Endometrium (tissue), 2 donors: ENCODE data around the gene DNAJC13.
"Not testable (repeated sequence)": the region's sequence is repeated elsewhere in the genome, so short reads cannot be mapped to it uniquely, and the experiment has no call there.

Source experiments
- FAIRE-seq: peaks from 2 replicates; lab custom pipeline; 2012; peaks lifted over from hg19 to GRCh38; lab: Jason Lieb, UNC
- donor health status: control.
- donor health status: control.

The DNAJC13 gene, protein sequence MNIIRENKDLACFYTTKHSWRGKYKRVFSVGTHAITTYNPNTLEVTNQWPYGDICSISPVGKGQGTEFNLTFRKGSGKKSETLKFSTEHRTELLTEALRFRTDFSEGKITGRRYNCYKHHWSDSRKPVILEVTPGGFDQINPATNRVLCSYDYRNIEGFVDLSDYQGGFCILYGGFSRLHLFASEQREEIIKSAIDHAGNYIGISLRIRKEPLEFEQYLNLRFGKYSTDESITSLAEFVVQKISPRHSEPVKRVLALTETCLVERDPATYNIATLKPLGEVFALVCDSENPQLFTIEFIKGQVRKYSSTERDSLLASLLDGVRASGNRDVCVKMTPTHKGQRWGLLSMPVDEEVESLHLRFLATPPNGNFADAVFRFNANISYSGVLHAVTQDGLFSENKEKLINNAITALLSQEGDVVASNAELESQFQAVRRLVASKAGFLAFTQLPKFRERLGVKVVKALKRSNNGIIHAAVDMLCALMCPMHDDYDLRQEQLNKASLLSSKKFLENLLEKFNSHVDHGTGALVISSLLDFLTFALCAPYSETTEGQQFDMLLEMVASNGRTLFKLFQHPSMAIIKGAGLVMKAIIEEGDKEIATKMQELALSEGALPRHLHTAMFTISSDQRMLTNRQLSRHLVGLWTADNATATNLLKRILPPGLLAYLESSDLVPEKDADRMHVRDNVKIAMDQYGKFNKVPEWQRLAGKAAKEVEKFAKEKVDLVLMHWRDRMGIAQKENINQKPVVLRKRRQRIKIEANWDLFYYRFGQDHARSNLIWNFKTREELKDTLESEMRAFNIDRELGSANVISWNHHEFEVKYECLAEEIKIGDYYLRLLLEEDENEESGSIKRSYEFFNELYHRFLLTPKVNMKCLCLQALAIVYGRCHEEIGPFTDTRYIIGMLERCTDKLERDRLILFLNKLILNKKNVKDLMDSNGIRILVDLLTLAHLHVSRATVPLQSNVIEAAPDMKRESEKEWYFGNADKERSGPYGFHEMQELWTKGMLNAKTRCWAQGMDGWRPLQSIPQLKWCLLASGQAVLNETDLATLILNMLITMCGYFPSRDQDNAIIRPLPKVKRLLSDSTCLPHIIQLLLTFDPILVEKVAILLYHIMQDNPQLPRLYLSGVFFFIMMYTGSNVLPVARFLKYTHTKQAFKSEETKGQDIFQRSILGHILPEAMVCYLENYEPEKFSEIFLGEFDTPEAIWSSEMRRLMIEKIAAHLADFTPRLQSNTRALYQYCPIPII (N-terminal part only)

GRCh38 chr3:132416807-132417694 is at the start of gene DNAJC13:
Gene DNAJC13 (plus strand): TSS chr3:132417502. CDS start chr3:132434551, 17,049 bp downstream.
- no peak for FAIRE-seq

DNA sequence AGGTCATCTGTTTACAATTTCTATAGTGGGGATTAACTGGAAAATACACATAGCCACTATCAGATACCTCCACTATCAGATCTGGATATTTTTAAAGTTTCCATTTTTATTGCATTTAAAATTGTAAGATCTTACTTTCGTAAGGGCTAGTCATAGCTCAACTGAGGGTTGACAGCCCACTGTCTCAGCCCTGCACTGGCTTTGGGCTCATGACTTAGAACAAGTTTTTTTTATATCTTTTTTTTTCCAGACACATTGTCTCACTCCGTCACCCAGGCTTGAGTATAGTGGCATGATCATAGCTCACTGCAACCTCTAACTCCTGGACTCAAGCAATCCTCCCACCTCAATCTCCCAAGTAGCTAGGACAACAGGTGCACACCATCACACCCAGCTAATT is 48.8 kb upstream of the DNAJC13 start:
- no peak for FAIRE-seq

DNA sequence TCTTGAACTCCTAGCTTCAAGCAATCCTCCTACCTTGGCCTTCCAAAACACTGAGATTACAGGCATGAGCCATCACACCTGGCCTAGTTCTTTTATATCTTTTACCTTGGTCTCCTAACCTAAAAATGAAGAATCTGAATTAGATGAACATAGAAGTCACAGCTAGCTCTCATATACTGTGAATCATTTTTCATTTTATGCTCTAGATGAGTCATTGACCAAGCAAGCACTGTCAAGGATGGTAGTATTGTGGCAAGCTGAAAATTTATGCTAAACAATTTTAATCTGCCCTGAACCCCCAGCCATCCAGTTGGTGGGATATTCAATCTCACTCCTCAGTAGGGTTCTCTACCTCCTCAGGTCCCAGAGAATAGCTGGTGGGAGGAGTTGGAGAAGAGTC is 48.3 kb upstream of the DNAJC13 start:
- no peak for FAIRE-seq

DNA sequence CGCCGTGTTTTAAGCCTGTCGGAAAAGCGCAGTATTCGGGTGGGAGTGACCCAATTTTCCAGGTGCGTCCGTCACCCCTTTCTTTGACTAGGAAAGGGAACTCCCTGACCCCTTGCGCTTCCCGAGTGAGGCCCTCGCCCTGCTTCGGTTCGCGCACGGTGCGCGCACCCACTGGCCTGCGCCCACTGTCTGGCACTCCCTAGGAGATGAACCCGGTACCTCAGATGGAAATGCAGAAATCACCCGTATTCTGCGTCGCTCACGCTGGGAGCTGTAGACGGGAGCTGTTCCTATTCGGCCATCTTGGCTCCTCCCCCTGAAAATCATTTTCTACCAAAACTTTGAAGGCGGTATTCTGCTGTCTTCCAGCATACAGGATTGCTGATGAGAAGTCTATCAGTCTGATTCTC is 40.4 kb upstream of the DNAJC13 start:
- not testable (repeated sequence) for FAIRE-seq

- no peak for FAIRE-seq
These were observed 39.1 kb upstream of the DNAJC13 start for GRCh38 chr3:132378048-132378762.

- FAIRE-seq, result no peak
These were observed 38.5 kb upstream of the DNAJC13 start for GRCh38 chr3:132378846-132379245.

GRCh38 chr3:132380920-132381319 is 36.4 kb upstream of the DNAJC13 start:
- no peak for FAIRE-seq

DNA sequence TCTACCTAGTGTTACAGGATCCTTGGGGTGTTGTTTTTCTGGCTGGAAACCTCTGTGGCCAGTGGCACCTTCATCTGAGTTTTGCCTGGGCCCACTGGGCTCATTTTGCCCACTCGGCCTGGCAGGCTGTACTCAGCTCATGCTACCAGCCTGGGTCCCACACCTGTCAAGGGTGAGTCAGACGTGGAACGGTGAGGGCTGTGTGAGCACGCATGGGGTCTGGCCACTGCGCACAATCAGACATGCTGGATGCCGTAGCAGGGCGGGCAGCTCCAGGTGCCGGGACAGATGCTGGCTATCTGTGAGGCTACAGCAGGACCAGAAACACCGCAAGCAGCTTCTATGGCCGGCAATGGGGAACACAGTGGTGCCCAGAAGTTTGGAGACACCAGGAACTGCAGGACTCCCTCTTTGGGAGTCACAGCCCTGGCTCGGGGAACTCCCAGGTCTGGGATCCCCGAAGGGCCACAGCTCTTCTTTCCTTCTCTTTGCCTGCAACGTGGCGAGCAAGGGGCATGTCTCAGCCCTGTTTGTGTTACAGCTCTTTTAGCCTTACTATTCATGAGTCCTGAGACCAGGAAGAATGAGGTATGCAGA is 35.9 kb upstream of the DNAJC13 start:
- FAIRE-seq, result no peak

DNA sequence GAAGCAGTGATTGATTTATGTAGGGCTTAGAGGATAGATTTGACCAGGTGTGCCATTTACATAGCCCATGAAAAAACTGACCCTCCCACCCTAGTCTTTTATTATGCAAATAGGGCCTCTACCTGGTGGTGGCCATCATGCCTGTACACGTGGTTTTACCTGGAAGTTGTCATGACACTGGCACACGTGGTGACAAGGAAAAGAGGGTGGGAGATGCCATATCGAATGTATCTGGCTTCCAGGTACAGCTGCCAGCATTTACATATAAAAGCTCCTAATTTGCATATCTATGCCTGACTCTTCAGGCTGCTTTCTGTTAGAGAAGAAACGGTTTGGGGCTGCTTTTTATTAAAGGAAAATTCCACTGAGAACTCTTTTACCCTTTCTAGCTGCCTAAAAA is 35.0 kb upstream of the DNAJC13 start:
- FAIRE-seq, result no peak

DNA sequence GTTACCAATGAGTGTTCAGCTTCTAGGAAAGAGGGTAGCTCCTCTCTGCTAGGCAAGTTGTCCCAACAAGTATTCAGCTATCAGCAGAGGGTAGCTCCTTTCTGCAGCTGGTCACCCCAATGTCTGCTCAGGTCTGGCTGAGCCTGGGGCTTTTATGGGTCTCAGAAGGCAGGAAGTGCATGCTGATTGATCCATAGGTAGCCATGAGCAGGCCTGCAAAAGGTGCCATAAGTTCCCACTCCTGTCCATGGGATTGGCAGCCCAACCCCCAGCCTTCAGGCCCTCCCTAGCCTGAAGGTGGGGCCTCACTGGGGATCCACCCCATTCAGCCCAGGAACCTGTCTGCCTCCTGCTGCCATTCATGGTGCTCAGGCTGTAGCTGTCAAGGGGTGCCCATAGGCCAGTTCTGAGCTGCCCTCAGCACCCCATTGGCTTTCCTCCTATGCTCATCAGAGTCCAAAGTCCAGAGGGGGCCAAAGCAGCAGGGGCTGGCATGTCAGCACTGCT is 34.6 kb upstream of the DNAJC13 start:
- FAIRE-seq, result no peak

GRCh38 chr3:132386259-132386658 is 31.0 kb upstream of the DNAJC13 start:
- no peak for FAIRE-seq

DNA sequence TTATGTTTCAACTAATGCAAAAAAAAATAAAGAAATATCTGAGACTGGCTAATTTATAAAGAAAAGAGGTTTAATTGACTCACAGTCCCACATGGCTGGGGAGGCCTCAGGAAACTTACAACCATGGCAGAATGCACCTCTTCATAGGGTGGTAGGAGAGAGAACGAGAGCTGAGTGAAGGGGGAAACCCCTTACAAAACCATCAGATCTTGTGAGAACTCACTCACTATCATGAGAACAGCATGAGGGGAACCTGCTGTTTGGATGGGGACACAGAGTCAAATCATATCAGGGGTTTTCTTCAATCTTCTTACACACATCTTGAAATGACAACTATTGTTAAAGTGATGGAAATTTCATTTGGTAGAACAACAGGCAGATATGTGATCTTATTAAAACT is 24.6 kb upstream of the DNAJC13 start:
- not testable (repeated sequence) for FAIRE-seq

- peak; percentile 86 for FAIRE-seq
These were observed 23.0 kb upstream of the DNAJC13 start for GRCh38 chr3:132394320-132394719.

DNA sequence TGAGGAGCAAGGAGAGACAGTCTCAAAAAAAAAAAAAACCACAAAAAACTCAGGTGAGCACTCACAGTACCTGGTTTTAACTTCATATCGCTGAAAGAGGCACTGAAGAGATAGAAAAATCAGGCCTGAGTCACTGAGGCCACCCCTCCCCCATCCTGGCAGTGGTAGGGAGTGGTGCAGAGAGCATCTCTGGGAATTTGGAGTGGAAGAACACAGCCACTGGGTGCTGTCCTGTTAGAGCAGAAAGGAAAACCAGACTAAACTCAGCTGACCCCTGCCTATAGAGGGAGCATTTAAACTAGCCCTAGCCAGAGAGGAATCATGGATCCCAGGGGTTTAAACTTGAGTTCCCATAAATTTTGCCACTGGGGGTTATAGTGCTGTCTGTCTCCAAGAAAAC is 22.2 kb upstream of the DNAJC13 start:
- no peak for FAIRE-seq

DNA sequence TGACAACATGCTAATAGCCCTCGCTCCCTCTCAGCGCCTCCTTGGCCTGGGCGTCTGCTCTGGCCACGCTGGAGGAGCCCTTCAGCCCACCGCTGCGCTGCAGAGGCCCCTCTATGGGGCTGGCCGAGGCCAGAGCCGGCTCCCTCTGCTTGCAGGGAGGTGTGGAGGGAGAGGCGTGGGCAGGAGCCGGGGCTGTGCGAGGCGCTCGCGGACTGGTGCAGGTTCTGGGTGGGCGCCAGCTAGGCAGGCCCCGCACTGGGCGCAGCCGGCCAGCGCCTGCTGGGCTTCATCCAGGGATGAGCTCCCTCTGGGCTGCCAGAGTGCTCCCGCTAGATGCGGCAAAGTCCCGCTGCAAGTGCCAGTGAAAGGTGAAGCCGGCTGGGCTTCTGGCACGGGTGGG is 21.0 kb upstream of the DNAJC13 start:
- FAIRE-seq, result no peak

DNA sequence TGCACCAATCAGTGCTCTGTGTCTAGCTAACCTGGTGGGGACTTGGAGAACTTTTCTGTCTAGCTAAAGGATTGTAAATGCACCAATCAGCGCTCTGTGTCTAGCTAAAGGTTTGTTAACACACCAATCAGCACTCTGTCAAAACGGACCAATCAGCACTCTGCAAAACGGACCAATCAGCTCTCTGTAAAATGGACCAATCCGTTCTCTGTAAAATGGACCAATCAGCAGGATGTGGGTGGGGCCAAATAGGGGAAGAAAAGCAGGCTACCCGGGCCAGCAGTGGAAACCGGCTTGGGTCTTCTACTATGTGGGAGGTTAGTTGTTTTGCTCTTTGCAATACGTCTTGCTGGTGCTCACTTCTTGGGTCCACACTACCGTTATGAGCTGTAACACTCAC is 20.5 kb upstream of the DNAJC13 start:
- FAIRE-seq, result not testable (repeated sequence)

DNA sequence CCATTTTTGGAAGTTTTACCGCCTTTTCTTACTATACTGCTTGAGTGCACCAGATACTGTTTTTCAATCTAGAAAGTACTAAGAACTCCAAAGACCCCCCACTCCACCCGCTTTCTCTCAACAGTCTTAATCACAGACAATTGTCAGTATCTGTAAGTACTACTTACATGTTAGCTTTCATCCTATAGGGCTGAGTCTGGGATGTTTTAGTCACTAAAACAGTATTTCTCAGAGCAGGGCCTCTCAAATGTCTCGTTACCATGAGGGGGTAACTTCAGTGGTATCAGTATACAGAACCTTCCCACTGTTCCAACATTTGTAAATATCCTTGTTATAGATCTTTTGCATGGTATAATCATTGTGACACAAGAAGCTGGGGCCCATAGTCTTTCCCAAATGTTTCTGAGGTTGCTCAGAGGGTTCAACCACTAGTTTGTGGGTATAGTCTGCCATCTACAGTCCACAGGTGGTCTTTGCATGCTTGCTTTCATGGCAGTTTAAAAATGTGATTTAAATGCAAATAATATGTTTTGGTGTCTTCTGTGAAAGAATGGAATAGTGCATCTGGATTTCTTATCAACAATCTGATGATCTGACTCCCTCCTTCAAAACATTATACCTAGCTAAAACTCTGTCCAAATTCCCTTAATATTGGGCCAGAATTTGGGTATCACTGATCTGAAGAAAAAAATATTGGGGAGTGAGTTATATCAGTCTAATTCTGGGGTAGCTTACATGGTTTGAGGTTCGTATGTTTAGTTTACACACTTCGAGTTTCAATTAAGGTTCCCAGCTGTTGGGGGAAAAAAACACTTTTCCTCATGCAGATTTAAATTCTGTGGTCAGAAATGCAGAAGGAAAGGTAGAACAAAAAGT is 18.0 kb upstream of the DNAJC13 start:
- peak; percentile 92 for FAIRE-seq

- no peak for FAIRE-seq
These were observed 16.0 kb upstream of the DNAJC13 start for GRCh38 chr3:132401255-132401654.

DNA sequence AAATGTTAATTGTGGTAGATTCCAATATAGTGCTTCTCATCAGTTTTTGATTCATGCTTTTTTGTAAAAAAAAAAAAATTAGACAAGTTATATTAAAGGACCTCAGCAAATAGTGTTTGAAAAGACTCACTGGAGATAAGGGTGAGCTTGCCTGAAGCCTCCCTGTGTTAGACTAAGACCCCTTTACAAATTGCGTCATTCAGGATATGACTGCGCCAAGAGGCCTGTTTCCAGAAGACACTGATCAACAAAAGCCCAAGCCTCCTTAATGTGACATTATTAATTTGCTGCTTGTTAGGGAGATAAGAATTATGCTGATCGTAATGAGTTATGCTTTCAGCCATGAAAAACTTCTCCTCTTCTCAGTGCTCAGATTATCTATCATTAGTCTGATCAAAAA is 13.0 kb upstream of the DNAJC13 start:
- no peak for FAIRE-seq
